ENCODE data around the gene TRIM52. TPM values are rescaled to one million over a fixed set of nuclear protein-coding genes. Genes with fewer than 3 reads are reported as not detected.
A peak's percentile ranks its signal among the peaks of the same experiment; 100 is the strongest.
"Not testable (repeated sequence)": the region's sequence is repeated elsewhere in the genome, so short reads cannot be mapped to it uniquely, and the experiment has no call there.

Gene TRIM52
- total RNA-seq, 1 donor from 2014 or later: 16.3 TPM

GRCh38 chr5:181219262-181220177 lies 41.4 kb downstream of the TRIM52 start:
- ATAC-seq: no peak
- Histone ChIP-seq H3K4me1 (peaks cover 14% of the 10 kb centered on the region), H3K36me3 (no peaks in the 10 kb centered on the region), H3K9me3 (no peaks in the 10 kb centered on the region), H3K4me3 (no peak overlapping the region), H3K27ac (no peak overlapping the region), H3K27me3 (no peaks in the 10 kb centered on the region)
- intact Hi-C loops (cut with DNase I): no loop called here
- no peak for DNase-seq
- TF ChIP-seq CTCF (IDR thresholded peaks at IDR 0.05): no peak

GRCh38 chr5:181218795-181219124 lies 42.2 kb downstream of the TRIM52 start:
- no peaks in the 10 kb centered on the region for H3K36me3 ChIP-seq
- peak overlapping the region; percentile 49 for H3K4me3 ChIP-seq
- H3K4me1 ChIP-seq: peaks cover 8% of the 10 kb centered on the region
- intact Hi-C loops (cut with DNase I): no loop called here
- TF ChIP-seq CTCF (IDR thresholded peaks at IDR 0.05): no peak
- no peaks in the 10 kb centered on the region for H3K27me3 ChIP-seq
- H3K27ac ChIP-seq: peak overlapping the region; percentile 8
- H3K9me3 ChIP-seq: no peaks in the 10 kb centered on the region
- ATAC-seq (no peak), DNase-seq (no peak)

GRCh38 chr5:181217803-181218062 lies 43.2 kb downstream of the TRIM52 start:
- peak overlapping the region; percentile 12 for H3K27ac ChIP-seq

GRCh38 chr5:181217111-181217802 lies 43.7 kb downstream of the TRIM52 start:
- intact Hi-C loops (cut with DNase I): no loop called here
- ATAC-seq (peak; percentile 35), DNase-seq (peak; percentile 77)
- Histone ChIP-seq H3K36me3 (no peaks in the 10 kb centered on the region), H3K27ac (peak overlapping the region; percentile 12), H3K4me3 (peak overlapping the region; percentile 49), H3K9me3 (no peaks in the 10 kb centered on the region), H3K4me1 (peaks cover 8% of the 10 kb centered on the region), H3K27me3 (no peaks in the 10 kb centered on the region)
- no peak for TF ChIP-seq CTCF (IDR thresholded peaks at IDR 0.05)

More at GRCh38 chr5:181217803-181218062, 43.2 kb downstream of the TRIM52 start:
- intact Hi-C loops (cut with DNase I): no loop called here
- H3K9me3 ChIP-seq: no peaks in the 10 kb centered on the region
- H3K27me3 ChIP-seq: no peaks in the 10 kb centered on the region
- ATAC-seq: no peak
- H3K36me3 ChIP-seq: no peaks in the 10 kb centered on the region
- TF ChIP-seq CTCF (IDR thresholded peaks at IDR 0.05): no peak
- H3K4me3 ChIP-seq: peak overlapping the region; percentile 49
- peaks cover 8% of the 10 kb centered on the region for H3K4me1 ChIP-seq
- DNase-seq: no peak

GRCh38 chr5:181215997-181216989 lies 44.6 kb downstream of the TRIM52 start:
- Histone ChIP-seq H3K9me3 (no peaks in the 10 kb centered on the region), H3K4me3 (peak overlapping the region; percentile 49), H3K4me1 (peaks cover 8% of the 10 kb centered on the region), H3K36me3 (no peaks in the 10 kb centered on the region), H3K27me3 (no peaks in the 10 kb centered on the region), H3K27ac (no peak overlapping the region)
- no peak for ATAC-seq
- no peak for DNase-seq
- TF ChIP-seq CTCF (IDR thresholded peaks at IDR 0.05): no peak
- intact Hi-C loops (cut with DNase I): no loop called here

- H3K36me3 ChIP-seq; ATAC-seq; H3K4me1 ChIP-seq; H3K9me3 ChIP-seq; H3K27me3 ChIP-seq; DNase-seq; H3K27ac ChIP-seq; H3K4me3 ChIP-seq; intact Hi-C loops (cut with DNase I): not testable (repeated sequence)
Measured at GRCh38 chr5:181214249-181214648, 46.7 kb downstream of the TRIM52 start.

All from upper lobe of right lung (tissue), 1 donor.